H1 (cell line): ENCODE data around the gene ETV5. TPM values are rescaled to one million over a fixed set of nuclear protein-coding genes. Genes with fewer than 3 reads are reported as not detected.
A peak's percentile ranks its signal among the peaks of the same experiment; 100 is the strongest.

Source experiments
- CTCF ChIA-PET: fragments of 300-600 bp; sonication (Branson Sonifier 250); formaldehyde crosslinking; loops from one replicate; lab custom pipeline; 2021; ENCODE audit not compliant: partially characterized antibody; lab: Charles Lee
- POLR2A ChIA-PET: fragments of 300-600 bp; sonication (Branson Sonifier 250); formaldehyde crosslinking; loops from one replicate; lab custom pipeline; 2021; ENCODE audit warnings: inconsistent platforms; ENCODE audit not compliant: partially characterized antibody; lab: Charles Lee
- DNase-seq, 2 experiments: peaks; one replicate each; pipeline versions ENCODE4 v3.0.0 to v3.0.0-alpha.2; 2010 to 2022; ENCODE audit warnings: low spot score in 2 of 2, low read depth in 1 of 2, mixed read lengths in 1 of 2
- FAIRE-seq: peaks from 2 replicates; lab custom pipeline; 2011; peaks lifted over from hg19 to GRCh38; lab: Jason Lieb, UNC
- H2AFZ ChIP-seq: 2 replicates; pipeline ENCODE4 v1.8.1; 2012; ENCODE audit warnings: low read length, inconsistent platforms
- H2AK5ac ChIP-seq: 2 replicates; pipeline ENCODE4 v1.6.1; 2013; ENCODE audit warnings: low read depth, low read length
- H2BK120ac ChIP-seq: replicated peaks from 2 replicates; pipeline ENCODE3; 2013; ENCODE audit warnings: low read depth, low read length, inconsistent platforms
- H2BK12ac ChIP-seq: 2 replicates; pipeline ENCODE4 v1.6.1; 2013; ENCODE audit warnings: low read depth, low read length
- H2BK15ac ChIP-seq: 2 replicates; pipeline ENCODE4 v1.6.1; 2013; ENCODE audit warnings: low read length
- H2BK20ac ChIP-seq: 2 replicates; pipeline ENCODE4 v1.6.1; 2013; ENCODE audit warnings: low read length
- H2BK5ac ChIP-seq: 2 replicates; pipeline ENCODE4 v1.6.1; 2013; ENCODE audit warnings: low read depth, low read length
- H3K14ac ChIP-seq: 2 replicates; pipeline ENCODE4 v1.6.1; 2013; ENCODE audit warnings: inconsistent platforms; ENCODE audit not compliant: insufficient read length
- H3K18ac ChIP-seq: 2 replicates; pipeline ENCODE4 v1.6.1; 2013; ENCODE audit warnings: low read length; ENCODE audit errors: extremely low read depth
- H3K23ac ChIP-seq: 2 replicates; pipeline ENCODE4 v1.6.1; 2013; ENCODE audit warnings: inconsistent platforms; ENCODE audit not compliant: insufficient read length
- H3K23me2 ChIP-seq: 2 replicates; pipeline ENCODE4 v1.6.1; 2013; ENCODE audit warnings: low read depth, low read length
- H3K27ac ChIP-seq: 2 replicates; pipeline ENCODE4 v1.6.1; 2011; ENCODE audit warnings: low read depth, low read length, inconsistent platforms
- H3K27me3 ChIP-seq, 4 experiments: replicated peaks in 1 of 4; 1 replicate in 1 of 4; 2 replicates in 3 of 4; pipeline versions ENCODE4 v1.6.1 to v1.8.1; 2011 to 2013; ENCODE audit warnings: low read length in 3 of 4, mild to moderate bottlenecking in 3 of 4, inconsistent platforms in 2 of 4, mixed read lengths in 2 of 4, moderate library complexity in 1 of 4; ENCODE audit not compliant: control insufficient read depth in 3 of 4, insufficient read depth in 3 of 4; ENCODE audit errors: extremely low read depth in 1 of 4
- H3K36me3 ChIP-seq, 4 experiments: 2 replicates each; pipeline versions ENCODE4 v1.6.1 to v1.8.1; 2011 to 2013; ENCODE audit warnings: mild to moderate bottlenecking in 4 of 4, low read length in 3 of 4, moderate library complexity in 2 of 4, control low read depth in 1 of 4, inconsistent platforms in 1 of 4; ENCODE audit not compliant: insufficient read depth in 4 of 4, control insufficient read depth in 2 of 4
- H3K4ac ChIP-seq: replicated peaks from 2 replicates; pipeline ENCODE3; 2013; ENCODE audit warnings: low read length, low read depth, mixed read lengths, inconsistent platforms; ENCODE audit not compliant: insufficient read length
- H3K4me1 ChIP-seq, 4 experiments: replicated peaks in 1 of 4; 1 replicate in 1 of 4; 2 replicates in 3 of 4; pipeline versions ENCODE4 v1.6.1 to v1.8.1; 2011 to 2013; ENCODE audit warnings: low read length in 3 of 4, inconsistent platforms in 2 of 4, mixed read lengths in 1 of 4; ENCODE audit not compliant: insufficient read depth in 4 of 4, control insufficient read depth in 3 of 4
- H3K4me2 ChIP-seq, 2 experiments: 2 replicates each; pipeline versions ENCODE4 v1.6.1 to v1.8.1; 2011 to 2013; ENCODE audit warnings: low read depth in 2 of 2, low read length in 2 of 2, control low read depth in 1 of 2, inconsistent platforms in 1 of 2, mild to moderate bottlenecking in 1 of 2; ENCODE audit not compliant: insufficient read depth in 1 of 2
- H3K4me3 ChIP-seq, 4 experiments: fragments of 200-600, 300-600 bp in 1 of 4; sonication (generic), shearing (Covaris generic), sonication (Bioruptor Twin) in 1 of 4; 2 replicates each; pipeline versions ENCODE4 v1.5.1 to v1.8.1; 2011 to 2016; ENCODE audit warnings: low read length in 4 of 4, low read depth in 3 of 4, control low read depth in 2 of 4, inconsistent platforms in 2 of 4, mild to moderate bottlenecking in 2 of 4, mixed read lengths in 1 of 4, moderate library complexity in 1 of 4; ENCODE audit not compliant: insufficient read depth in 2 of 4; ENCODE audit errors: extremely low read depth in 1 of 4
- H3K56ac ChIP-seq: replicated peaks from 2 replicates; pipeline ENCODE3; 2013; ENCODE audit warnings: low read depth, mild to moderate bottlenecking, mixed read lengths, low read length, inconsistent platforms; ENCODE audit not compliant: insufficient read length
- H3K79me1 ChIP-seq: 2 replicates; pipeline ENCODE4 v1.6.1; 2013; ENCODE audit warnings: low read depth, low read length, control low read depth
- H3K79me2 ChIP-seq, 2 experiments: 2 replicates each; pipeline versions ENCODE4 v1.6.1 to v1.8.1; 2012 to 2013; ENCODE audit warnings: low read length in 2 of 2, mild to moderate bottlenecking in 2 of 2, inconsistent platforms in 1 of 2; ENCODE audit not compliant: insufficient read depth in 2 of 2, control insufficient read depth in 1 of 2
- H3K9ac ChIP-seq, 4 experiments: replicated peaks in 1 of 4; 1 replicate in 1 of 4; 2 replicates in 3 of 4; pipeline versions ENCODE4 v1.6.1 to v1.8.1; 2011 to 2013; ENCODE audit warnings: low read depth in 3 of 4, low read length in 3 of 4, control low read depth in 2 of 4, mild to moderate bottlenecking in 2 of 4, moderate library complexity in 2 of 4, inconsistent platforms in 1 of 4; ENCODE audit errors: extremely low read depth in 1 of 4
- H3K9me3 ChIP-seq, 2 experiments: 2 replicates each; pipeline versions ENCODE4 v1.6.1 to v1.8.1; 2012 to 2013; ENCODE audit warnings: mild to moderate bottlenecking in 2 of 2, moderate library complexity in 2 of 2, control low read depth in 1 of 2, inconsistent platforms in 1 of 2, low read depth in 1 of 2, low read length in 1 of 2, mixed read lengths in 1 of 2; ENCODE audit not compliant: insufficient read depth in 2 of 2
- H4K20me1 ChIP-seq, 2 experiments: replicated peaks in 1 of 2; 2 replicates each; pipeline versions ENCODE3 to v1.8.1; 2011 to 2013; ENCODE audit warnings: inconsistent platforms in 2 of 2, low read length in 2 of 2, mild to moderate bottlenecking in 1 of 2; ENCODE audit not compliant: insufficient read depth in 2 of 2, control insufficient read depth in 1 of 2
- H4K5ac ChIP-seq: 2 replicates; pipeline ENCODE4 v1.6.1; 2013; ENCODE audit warnings: low read length, low read depth, mixed read lengths, inconsistent platforms; ENCODE audit not compliant: insufficient read length
- H4K8ac ChIP-seq: 2 replicates; pipeline ENCODE4 v1.8.0; 2013; ENCODE audit warnings: mild to moderate bottlenecking, moderate library complexity, low read length, inconsistent platforms; ENCODE audit not compliant: insufficient read depth; ENCODE audit errors: extremely low read depth
- H4K91ac ChIP-seq: replicated peaks from 2 replicates; pipeline ENCODE3; 2013; ENCODE audit warnings: low read length, mixed read lengths, inconsistent platforms; ENCODE audit not compliant: insufficient read length
- ASH2L ChIP-seq: fragments of 200-600, 300-600 bp; sonication (generic); IDR thresholded peaks from one replicate; pipeline ENCODE4 v1.7.1; 2017; ENCODE audit warnings: low read length
- CHD1 ChIP-seq: IDR thresholded peaks from 2 replicates; pipeline ENCODE4 v1.6.1; 2012; ENCODE audit warnings: low read depth, low read length, improper control_type of control experiment
- EGR1 ChIP-seq: IDR thresholded peaks from 2 replicates; pipeline ENCODE4 v1.6.1; 2011; ENCODE audit warnings: low read depth, low read length, borderline replicate concordance
- KDM4A ChIP-seq: IDR thresholded peaks from one replicate; pipeline ENCODE4 v1.7.1; 2012; ENCODE audit warnings: low read depth, mild to moderate bottlenecking, moderate library complexity, low read length, inconsistent platforms; ENCODE audit not compliant: severe bottlenecking
- PHF8 ChIP-seq: fragments of 200-600 bp; sonication (generic); conservative IDR thresholded peaks from 2 replicates; pipeline ENCODE4 v1.7.1; 2012; ENCODE audit warnings: low read depth, mild to moderate bottlenecking, inconsistent platforms, low read length, moderate library complexity
- POLR2AphosphoS5 ChIP-seq: IDR thresholded peaks from 2 replicates; pipeline ENCODE4 v1.6.1; 2011; ENCODE audit warnings: low read depth, low read length
- RBBP5 ChIP-seq: IDR thresholded peaks from 2 replicates; pipeline ENCODE4 v1.7.1; 2012; ENCODE audit warnings: low read depth, mild to moderate bottlenecking, inconsistent platforms, low read length, moderate library complexity, borderline replicate concordance
- SUZ12 ChIP-seq: fragments of 200-600 bp; sonication (generic); IDR thresholded peaks from 2 replicates; pipeline ENCODE4 v1.6.1; 2012; ENCODE audit warnings: mild to moderate bottlenecking, inconsistent platforms, low read length, moderate library complexity, mixed read lengths
- TBP ChIP-seq: IDR thresholded peaks from 2 replicates; pipeline ENCODE4 v1.6.1; 2011; ENCODE audit warnings: low read depth, low read length, improper control_type of control experiment
- TCF12 ChIP-seq: IDR thresholded peaks from 2 replicates; pipeline ENCODE4 v1.6.1; 2011; ENCODE audit warnings: low read depth, mild to moderate bottlenecking, low read length
- YY1 ChIP-seq: IDR thresholded peaks from 2 replicates; pipeline ENCODE4 v1.6.1; 2011; ENCODE audit warnings: low read depth, mild to moderate bottlenecking, low read length
- WGBS, 2 experiments: shearing (Covaris generic) in 1 of 2; methylation state at CpG; one replicate each; pipeline versions ENCODE4 v1.1.6 to v1.1.7; 2013 to 2015; ENCODE audit warnings: low lambda C conversion rate in 2 of 2, mixed read lengths in 2 of 2, inconsistent platforms in 1 of 2, low coverage in 1 of 2, missing lambda C conversion rate in 1 of 2; ENCODE audit not compliant: insufficient replicate concordance in 2 of 2, insufficient coverage in 1 of 2, insufficient read length in 1 of 2; ENCODE audit errors: extremely low coverage in 1 of 2, missing lambda C conversion rate in 1 of 2; 5-methylcytosine and 5-hydroxymethylcytosine counted together
- polyA plus RNA-seq, 7 experiments: library from polyadenylated mRNA; depleted of rRNA in 3 of 7; stranded (reverse) in 5 of 7; unstranded in 2 of 7; fragments of >200 nt in 5 of 7; fragments of 200-250 nt in 2 of 7; gene quantifications; 1 replicate in 5 of 7; 2 replicates in 1 of 7; 4 replicates in 1 of 7; pipeline versions ENCODE4 v1.2.1 to v1.2.3, GENCODE V29; 2011 to 2013; ENCODE audit warnings: missing spikeins in 2 of 7, mixed read lengths in 2 of 7
- total RNA-seq: library from RNA; stranded (reverse); fragmentation: NEBNext Ultra II Directional; extraction: Animal tissue kit (Norgen Biotek cat#: 25700); gene quantifications from 2 replicates; pipeline ENCODE4 v1.2.1, GENCODE V29; 2021

Gene ETV5
- total and polyA plus RNA-seq, 2 of the 8 experiments (the other 6 are each of a cell fraction or from before 2014, with no cell fraction given), result 13.1 to 36.9 TPM

GRCh38 chr3:186109897-186110803 is 1.3 kb upstream of the ETV5 start:
- CTCF ChIA-PET, result interaction anchor here (1.1 to 1.4 kb wide), 4 partner anchors 13 to 132 kb away, joined by 3 to 4 read pairs (median 4); no protein-coding TSS in a partner anchor
- H3K27me3 ChIP-seq, result peaks cover 34 to 75% (median 57%) of the 10 kb centered on the region in 4 experiments
- FAIRE-seq, result no peak
- DNase-seq, result peak in 1 of 2 experiments; percentile 58
- no peak overlapping the region for H3K23ac ChIP-seq
- H3K4ac ChIP-seq, result no peak overlapping the region
- H2BK20ac ChIP-seq, result no peak overlapping the region
- no peak overlapping the region for H4K91ac ChIP-seq
- no peaks in the 10 kb centered on the region for H3K9me3 ChIP-seq
- H3K14ac ChIP-seq, result no peak overlapping the region
- no peak overlapping the region for H2BK120ac ChIP-seq
- H3K23me2 ChIP-seq, result peaks cover 16% of the 10 kb centered on the region
- no peak overlapping the region for H2AFZ ChIP-seq
- peak overlapping the region; percentile 26 to 70 (median 58); a peak in 7 of 8 replicates for H3K4me3 ChIP-seq
- H3K4me2 ChIP-seq, result peak overlapping the region; percentile 86 to 90
- no peaks in the 10 kb centered on the region; a peak in 1 of 8 replicates for H3K36me3 ChIP-seq
- peaks cover 0 to 11% (median 7%) of the 10 kb centered on the region in 4 experiments; a peak in 6 of 7 replicates for H3K4me1 ChIP-seq
- no peak overlapping the region; the same call in 1 of the 2 replicates for H2BK12ac ChIP-seq
- peaks cover 0 to 6% of the 10 kb centered on the region in 2 experiments for H4K20me1 ChIP-seq
- WGBS, 2 experiments, result 10% methylated on average over 35 of the region's 35 CpGs; no CpG with 5 or more reads in 1 of the 2 experiments
- H4K5ac ChIP-seq, result no peak overlapping the region
- H2BK15ac ChIP-seq, result no peak overlapping the region
- H3K27ac ChIP-seq, result no peak overlapping the region
- peak overlapping the region in 1 of 4 experiments; percentile 28; a peak in 3 of 7 replicates for H3K9ac ChIP-seq
- peaks cover 0 to 21% of the 10 kb centered on the region in 2 experiments; a peak in 2 of 4 replicates for H3K79me2 ChIP-seq
- H3K56ac ChIP-seq, result no peak overlapping the region
- no peak overlapping the region for H2AK5ac ChIP-seq
- no peak overlapping the region for H4K8ac ChIP-seq
- no peak overlapping the region for H2BK5ac ChIP-seq
- POLR2A ChIA-PET, result interaction anchor here (0.7 to 4.0 kb wide), 11 partner anchors 10 to 197 kb away, joined by 3 to 56 read pairs (median 8); partner anchors contain the start of gene TRA2B
- H3K79me1 ChIP-seq, result no peaks in the 10 kb centered on the region
- H3K18ac ChIP-seq, result no peak overlapping the region
- TF ChIP-seq RBBP5 (0 out of 2 replicates have a peak, but pooled peaks have one; percentile 20), PHF8 (no peak), TBP (no peak), EGR1 (0 out of 2 replicates have a peak, but pooled peaks have one; percentile 14), SUZ12 (peak; percentile 39; the same call in 1 of the 2 replicates), POLR2AphosphoS5 (peak; percentile 25; the same call in 1 of the 2 replicates), TCF12 (peak; percentile 76; the same call in 1 of the 2 replicates), KDM4A (peak; percentile 8), YY1 (0 out of 2 replicates have a peak, but pooled peaks have one; percentile 9), CHD1 (no peak), ASH2L (peak; percentile 68)
